ENCODE data around the gene TRPM3.

DNA sequence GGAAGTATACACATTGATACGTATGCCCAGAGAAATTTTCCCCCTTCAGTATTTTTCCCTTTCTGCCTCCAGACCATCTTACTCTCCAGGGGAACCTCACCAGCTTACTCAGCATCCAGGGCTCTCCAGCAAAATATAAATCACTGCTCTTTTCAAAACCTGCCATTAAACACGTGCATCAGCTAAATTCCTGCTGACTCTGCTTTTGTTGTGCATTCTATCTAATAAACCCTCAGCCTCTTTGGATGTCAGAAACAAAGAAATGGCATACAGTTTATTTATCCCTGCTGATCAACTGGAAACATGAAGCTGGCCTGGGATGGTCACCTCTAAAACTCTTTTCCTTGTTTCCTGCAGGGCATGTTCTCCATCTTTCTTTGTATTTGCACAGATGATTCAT is 126.8 kb downstream of the TRPM3 start:
- TF ChIP-seq, protein P1, sequence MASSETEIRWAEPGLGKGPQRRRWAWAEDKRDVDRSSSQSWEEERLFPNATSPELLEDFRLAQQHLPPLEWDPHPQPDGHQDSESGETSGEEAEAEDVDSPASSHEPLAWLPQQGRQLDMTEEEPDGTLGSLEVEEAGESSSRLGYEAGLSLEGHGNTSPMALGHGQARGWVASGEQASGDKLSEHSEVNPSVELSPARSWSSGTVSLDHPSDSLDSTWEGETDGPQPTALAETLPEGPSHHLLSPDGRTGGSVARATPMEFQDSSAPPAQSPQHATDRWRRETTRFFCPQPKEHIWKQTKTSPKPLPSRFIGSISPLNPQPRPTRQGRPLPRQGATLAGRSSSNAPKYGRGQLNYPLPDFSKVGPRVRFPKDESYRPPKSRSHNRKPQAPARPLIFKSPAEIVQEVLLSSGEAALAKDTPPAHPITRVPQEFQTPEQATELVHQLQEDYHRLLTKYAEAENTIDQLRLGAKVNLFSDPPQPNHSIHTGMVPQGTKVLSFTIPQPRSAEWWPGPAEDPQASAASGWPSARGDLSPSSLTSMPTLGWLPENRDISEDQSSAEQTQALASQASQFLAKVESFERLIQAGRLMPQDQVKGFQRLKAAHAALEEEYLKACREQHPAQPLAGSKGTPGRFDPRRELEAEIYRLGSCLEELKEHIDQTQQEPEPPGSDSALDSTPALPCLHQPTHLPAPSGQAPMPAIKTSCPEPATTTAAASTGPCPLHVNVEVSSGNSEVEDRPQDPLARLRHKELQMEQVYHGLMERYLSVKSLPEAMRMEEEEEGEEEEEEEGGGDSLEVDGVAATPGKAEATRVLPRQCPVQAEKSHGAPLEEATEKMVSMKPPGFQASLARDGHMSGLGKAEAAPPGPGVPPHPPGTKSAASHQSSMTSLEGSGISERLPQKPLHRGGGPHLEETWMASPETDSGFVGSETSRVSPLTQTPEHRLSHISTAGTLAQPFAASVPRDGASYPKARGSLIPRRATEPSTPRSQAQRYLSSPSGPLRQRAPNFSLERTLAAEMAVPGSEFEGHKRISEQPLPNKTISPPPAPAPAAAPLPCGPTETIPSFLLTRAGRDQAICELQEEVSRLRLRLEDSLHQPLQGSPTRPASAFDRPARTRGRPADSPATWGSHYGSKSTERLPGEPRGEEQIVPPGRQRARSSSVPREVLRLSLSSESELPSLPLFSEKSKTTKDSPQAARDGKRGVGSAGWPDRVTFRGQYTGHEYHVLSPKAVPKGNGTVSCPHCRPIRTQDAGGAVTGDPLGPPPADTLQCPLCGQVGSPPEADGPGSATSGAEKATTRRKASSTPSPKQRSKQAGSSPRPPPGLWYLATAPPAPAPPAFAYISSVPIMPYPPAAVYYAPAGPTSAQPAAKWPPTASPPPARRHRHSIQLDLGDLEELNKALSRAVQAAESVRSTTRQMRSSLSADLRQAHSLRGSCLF (CRISPR knock-in tag; IDR thresholded peaks at IDR 0.05; ENCODE audit: borderline replicate concordance) = no peak
- TF ChIP-seq ZNF569 (CRISPR knock-in tag; IDR thresholded peaks at IDR 0.05; ENCODE audit: borderline replicate concordance) (no peak), SIN3B (IDR thresholded peaks at IDR 0.05; ENCODE audit: low read length) (no peak), ATM (IDR thresholded peaks at IDR 0.05; ENCODE audit: borderline replicate concordance) (no peak), PPARG (CRISPR knock-in tag; conservative IDR thresholded peaks at IDR 0.05) (no peak)
- TF ChIP-seq, protein P2, sequence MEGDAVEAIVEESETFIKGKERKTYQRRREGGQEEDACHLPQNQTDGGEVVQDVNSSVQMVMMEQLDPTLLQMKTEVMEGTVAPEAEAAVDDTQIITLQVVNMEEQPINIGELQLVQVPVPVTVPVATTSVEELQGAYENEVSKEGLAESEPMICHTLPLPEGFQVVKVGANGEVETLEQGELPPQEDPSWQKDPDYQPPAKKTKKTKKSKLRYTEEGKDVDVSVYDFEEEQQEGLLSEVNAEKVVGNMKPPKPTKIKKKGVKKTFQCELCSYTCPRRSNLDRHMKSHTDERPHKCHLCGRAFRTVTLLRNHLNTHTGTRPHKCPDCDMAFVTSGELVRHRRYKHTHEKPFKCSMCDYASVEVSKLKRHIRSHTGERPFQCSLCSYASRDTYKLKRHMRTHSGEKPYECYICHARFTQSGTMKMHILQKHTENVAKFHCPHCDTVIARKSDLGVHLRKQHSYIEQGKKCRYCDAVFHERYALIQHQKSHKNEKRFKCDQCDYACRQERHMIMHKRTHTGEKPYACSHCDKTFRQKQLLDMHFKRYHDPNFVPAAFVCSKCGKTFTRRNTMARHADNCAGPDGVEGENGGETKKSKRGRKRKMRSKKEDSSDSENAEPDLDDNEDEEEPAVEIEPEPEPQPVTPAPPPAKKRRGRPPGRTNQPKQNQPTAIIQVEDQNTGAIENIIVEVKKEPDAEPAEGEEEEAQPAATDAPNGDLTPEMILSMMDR (CRISPR knock-in tag; IDR thresholded peaks at IDR 0.05) = no peak

All from HepG2 (cell line).